Central memory CD8-positive, alpha-beta T cell (primary cell): ENCODE data around the gene CACNG6.

Source experiments
- ATAC-seq: fragments of 150-1000 bp; cut with Tn5 transposase; replicated peaks from 2 replicates; pipeline ENCODE4 v1.10.0; 2022; ENCODE audit warnings: mild to moderate bottlenecking, moderate FRiP score, moderate number of reproducible peaks; ENCODE audit not compliant: poor library complexity, severe bottlenecking; ENCODE audit errors: extremely low read depth
- DNase-seq, 2 donors: peaks; one replicate each; pipeline ENCODE4 v3.0.0; 2021; ENCODE audit warnings: low spot score in 2 of 2
- H3K27ac Mint-ChIP-seq: one replicate; pipeline ENCODE4 v1.8.0; 2022; ENCODE audit warnings: low read depth, mild to moderate bottlenecking, moderate library complexity, mixed read lengths
- H3K27me3 Mint-ChIP-seq: one replicate; pipeline ENCODE4 v1.8.0; 2022; ENCODE audit warnings: mixed read lengths
- H3K36me3 Mint-ChIP-seq: one replicate; pipeline ENCODE4 v1.8.0; 2022; ENCODE audit warnings: mild to moderate bottlenecking, moderate library complexity, mixed read lengths; ENCODE audit not compliant: insufficient read depth
- H3K4me1 Mint-ChIP-seq: one replicate; pipeline ENCODE4 v1.8.0; 2022; ENCODE audit warnings: mixed read lengths
- H3K4me3 Mint-ChIP-seq: one replicate; pipeline ENCODE4 v1.8.0; 2022; ENCODE audit warnings: mild to moderate bottlenecking, moderate library complexity, mixed read lengths
- H3K9me3 Mint-ChIP-seq: one replicate; pipeline ENCODE4 v1.8.0; 2022; ENCODE audit warnings: mixed read lengths

CACNG6 gene

DNA sequence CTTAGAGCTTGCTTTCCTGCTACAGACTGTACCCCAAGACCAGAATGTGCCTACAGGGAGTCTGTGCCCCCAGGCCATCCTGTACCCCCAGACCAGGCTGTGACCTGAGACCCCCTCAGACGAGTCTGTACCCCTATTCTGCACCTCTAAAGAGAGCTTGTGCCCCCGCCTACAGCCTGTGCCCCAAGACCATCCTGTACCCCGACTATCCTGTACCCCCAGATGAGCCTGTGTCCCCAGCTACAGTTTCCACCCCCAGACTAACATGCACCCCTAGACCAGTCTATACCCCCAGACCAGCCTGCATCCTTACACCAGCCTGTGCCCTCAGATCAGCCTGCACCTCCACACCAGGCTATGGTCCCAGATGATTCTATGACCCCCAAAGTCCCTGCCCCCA, 2.0 kb downstream of the CACNG6 start:
- ATAC-seq, result no peak
- Mint-ChIP-seq H3K36me3 (peaks cover 2% of the 10 kb centered on the region), H3K27me3 (peaks cover 59% of the 10 kb centered on the region), H3K4me3 (no peak overlapping the region), H3K4me1 (no peaks in the 10 kb centered on the region), H3K27ac (no peak overlapping the region), H3K9me3 (no peaks in the 10 kb centered on the region)
- no peak for DNase-seq

DNA sequence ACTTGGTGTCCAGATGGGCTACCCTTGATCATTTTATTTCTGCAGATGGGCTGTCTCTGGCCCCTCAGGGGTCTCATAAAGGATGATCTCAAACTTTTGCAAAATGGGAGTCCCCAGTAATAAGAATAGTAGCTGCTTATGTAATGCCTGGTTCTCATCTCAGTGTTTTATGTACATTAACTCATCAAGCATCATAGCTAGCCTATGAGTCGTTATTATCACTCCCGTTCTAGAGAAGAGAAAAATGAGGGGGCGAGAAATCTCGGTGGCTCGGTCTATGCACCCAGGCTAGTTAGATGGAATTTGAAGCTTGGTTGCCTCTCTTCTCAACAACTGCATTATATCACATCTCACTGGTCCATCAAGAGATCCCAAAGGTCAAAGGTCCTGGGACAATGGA, 3.4 kb downstream of the CACNG6 start:
- DNase-seq (no peak), ATAC-seq (no peak)
- H3K4me3 Mint-ChIP-seq, result no peak overlapping the region
- H3K36me3 Mint-ChIP-seq, result peaks cover 2% of the 10 kb centered on the region
- H3K27ac Mint-ChIP-seq, result no peak overlapping the region
- H3K4me1 Mint-ChIP-seq, result no peaks in the 10 kb centered on the region
- no peaks in the 10 kb centered on the region for H3K9me3 Mint-ChIP-seq
- H3K27me3 Mint-ChIP-seq, result peaks cover 72% of the 10 kb centered on the region

DNA sequence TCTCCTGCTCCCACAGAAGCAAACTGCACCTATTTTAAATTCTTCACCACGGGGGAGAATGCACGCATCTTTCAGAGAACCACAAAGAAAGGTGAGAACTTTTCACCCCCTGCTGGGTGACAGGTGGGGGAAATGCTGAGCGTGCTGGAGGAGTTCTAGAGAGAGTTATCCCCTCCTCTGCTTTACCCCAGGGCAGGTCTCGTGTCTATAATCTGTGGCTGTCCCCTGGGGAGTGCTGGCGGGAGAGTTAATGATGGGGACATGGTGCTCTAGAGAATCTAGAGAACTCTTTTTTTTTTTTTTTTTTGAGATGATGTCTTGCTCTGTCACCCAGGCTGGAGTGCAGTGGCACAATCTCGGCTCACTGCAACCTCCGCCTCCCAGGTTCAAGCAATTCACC, 6.8 kb downstream of the CACNG6 start:
- Mint-ChIP-seq H3K27me3 (peaks cover 87% of the 10 kb centered on the region), H3K27ac (no peak overlapping the region)
- DNase-seq, result no peak

DNA sequence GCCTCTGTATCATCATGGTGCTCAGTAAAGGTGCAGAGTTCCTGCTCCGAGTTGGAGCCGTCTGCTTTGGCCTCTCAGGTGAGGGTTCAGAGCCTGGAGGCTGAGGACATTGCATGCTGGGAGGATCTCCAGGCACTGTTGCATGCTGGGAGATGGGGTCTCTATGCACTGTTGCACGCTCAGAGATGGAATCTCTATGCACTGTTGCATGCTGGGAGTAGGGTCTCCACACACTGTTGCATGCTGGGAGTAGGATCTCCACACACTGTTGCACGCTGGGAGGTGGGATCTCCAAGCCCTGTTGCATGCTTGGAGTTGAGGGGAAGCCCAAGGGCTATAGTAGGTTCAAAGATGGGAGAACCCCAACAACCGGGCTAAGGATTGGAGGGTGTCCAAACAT, 8.3 kb downstream of the CACNG6 start:
- no peak overlapping the region for H3K27ac Mint-ChIP-seq
- H3K4me3 Mint-ChIP-seq, result no peak overlapping the region
- DNase-seq, result no peak
- peaks cover 74% of the 10 kb centered on the region for H3K27me3 Mint-ChIP-seq
- H3K9me3 Mint-ChIP-seq, result no peaks in the 10 kb centered on the region
- H3K4me1 Mint-ChIP-seq, result no peaks in the 10 kb centered on the region
- peaks cover 2% of the 10 kb centered on the region for H3K36me3 Mint-ChIP-seq
- no peak for ATAC-seq

More for the DNA sequence above, 6.8 kb downstream of the CACNG6 start:
- Mint-ChIP-seq H3K36me3 (peaks cover 2% of the 10 kb centered on the region), H3K9me3 (no peaks in the 10 kb centered on the region), H3K4me1 (no peaks in the 10 kb centered on the region), H3K4me3 (no peak overlapping the region)
- no peak for ATAC-seq

DNA sequence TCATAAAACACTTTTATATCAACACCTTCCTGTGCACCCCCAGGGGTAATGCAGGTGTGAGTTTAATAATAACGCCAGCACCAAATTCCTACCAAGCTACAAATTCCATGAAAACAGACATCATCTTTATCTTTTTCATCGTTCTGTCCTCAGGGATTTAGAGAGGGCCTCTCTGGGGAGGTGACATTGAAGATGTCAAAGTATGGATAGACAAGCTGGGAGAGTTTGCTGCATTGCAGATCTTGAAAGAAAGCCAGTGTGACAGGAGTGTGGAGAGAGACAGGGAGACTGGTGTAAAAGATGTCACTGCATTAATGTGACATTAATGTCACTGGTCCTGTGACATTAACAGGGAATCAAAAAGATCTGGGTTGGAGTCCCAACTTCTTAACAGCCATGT, 10.1 kb downstream of the CACNG6 start:
- DNase-seq, result no peak
- Mint-ChIP-seq H3K36me3 (peaks cover 3% of the 10 kb centered on the region), H3K27me3 (peaks cover 56% of the 10 kb centered on the region), H3K27ac (no peak overlapping the region), H3K9me3 (no peaks in the 10 kb centered on the region), H3K4me1 (no peaks in the 10 kb centered on the region), H3K4me3 (no peak overlapping the region)
- ATAC-seq, result no peak

DNA sequence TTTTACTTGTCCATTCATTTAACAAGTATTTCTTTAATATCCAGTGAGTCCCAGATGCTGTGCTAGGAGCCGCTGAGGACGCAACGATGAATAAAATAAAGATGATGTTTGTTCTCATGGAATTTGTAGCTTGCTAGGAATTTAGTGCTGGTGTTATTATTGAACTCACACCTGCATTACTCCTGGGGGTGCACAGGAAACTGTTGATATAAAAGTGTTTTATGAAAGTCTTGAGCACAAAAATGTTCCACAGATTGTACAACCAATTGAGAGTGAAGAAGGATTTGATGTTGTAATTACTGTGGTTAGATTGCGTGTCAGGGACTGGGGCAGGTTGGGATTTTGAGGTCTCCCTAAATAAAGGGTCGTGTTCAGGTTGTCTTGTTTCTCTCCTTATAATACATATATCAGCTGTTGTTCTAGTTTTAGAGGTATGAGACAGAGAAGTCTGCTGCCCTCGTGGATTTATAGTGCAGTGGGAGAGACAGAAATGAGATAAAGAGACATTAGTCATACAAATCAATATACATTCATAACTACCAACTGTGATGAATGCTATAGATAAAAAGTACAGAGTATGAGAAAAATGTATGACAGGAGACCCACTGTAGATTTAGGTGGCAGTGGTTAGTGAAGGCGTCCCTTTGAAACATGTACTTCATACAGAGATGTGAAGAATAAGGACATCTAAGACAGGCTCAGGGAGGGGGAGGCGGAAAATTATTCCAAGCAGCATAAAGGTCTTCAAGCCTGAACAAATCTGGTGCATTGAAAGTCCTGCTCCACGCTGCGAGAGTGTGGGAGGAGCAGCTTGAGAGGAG, 11.3 kb downstream of the CACNG6 start:
- Mint-ChIP-seq H3K4me3 (no peak overlapping the region), H3K27me3 (peaks cover 59% of the 10 kb centered on the region), H3K4me1 (no peaks in the 10 kb centered on the region), H3K27ac (no peak overlapping the region), H3K9me3 (no peaks in the 10 kb centered on the region), H3K36me3 (peaks cover 7% of the 10 kb centered on the region)
- ATAC-seq, result no peak
- DNase-seq, result no peak

DNA sequence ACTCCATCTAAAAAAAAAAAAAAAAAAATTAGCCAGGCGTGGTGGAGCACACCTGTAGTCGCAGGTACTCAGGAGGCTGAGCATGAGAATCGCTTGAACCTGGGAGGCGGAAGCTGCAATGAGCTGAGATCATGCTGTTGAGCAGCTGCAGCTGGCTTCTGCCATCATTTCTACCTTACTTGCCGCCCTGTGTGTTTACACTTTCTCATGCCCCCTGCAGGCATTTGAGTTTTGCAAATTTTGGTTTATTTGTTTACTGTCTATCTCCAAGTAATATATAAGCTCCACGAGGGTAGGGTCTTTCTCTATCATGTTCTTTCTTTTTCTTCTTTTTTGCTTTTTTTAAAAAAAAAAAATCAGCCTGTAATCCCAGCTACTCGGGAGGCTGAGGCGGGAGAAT, 18.0 kb downstream of the CACNG6 start:
- Mint-ChIP-seq H3K36me3 (peaks cover 5% of the 10 kb centered on the region), H3K27ac (no peak overlapping the region), H3K9me3 (no peaks in the 10 kb centered on the region), H3K27me3 (peaks cover 58% of the 10 kb centered on the region), H3K4me3 (no peak overlapping the region), H3K4me1 (no peaks in the 10 kb centered on the region)
- DNase-seq, result no peak
- ATAC-seq, result no peak

DNA sequence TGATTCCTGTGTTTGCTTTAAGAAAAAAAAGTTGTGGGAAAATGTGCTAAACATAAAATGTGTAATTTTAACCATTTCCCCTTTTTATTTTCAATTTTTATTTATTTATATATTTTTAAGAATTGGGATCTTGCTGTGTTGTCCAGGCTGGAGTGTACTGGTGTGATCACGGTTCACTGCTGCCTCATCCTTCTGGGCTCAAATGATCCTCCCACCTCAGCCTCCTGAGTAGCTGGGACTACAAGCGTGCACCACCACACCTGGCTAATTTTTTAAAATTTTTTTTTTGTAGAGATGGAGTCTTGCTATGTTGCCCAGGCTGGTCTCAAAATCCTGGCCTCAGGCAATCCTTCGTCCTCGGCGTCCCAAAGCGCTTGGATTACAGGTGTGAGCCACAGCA, 19.0 kb downstream of the CACNG6 start:
- Mint-ChIP-seq H3K27ac (no peak overlapping the region), H3K36me3 (peaks cover 5% of the 10 kb centered on the region), H3K4me1 (no peaks in the 10 kb centered on the region), H3K27me3 (peaks cover 68% of the 10 kb centered on the region), H3K9me3 (no peaks in the 10 kb centered on the region), H3K4me3 (no peak overlapping the region)
- DNase-seq (no peak), ATAC-seq (no peak)

DNA sequence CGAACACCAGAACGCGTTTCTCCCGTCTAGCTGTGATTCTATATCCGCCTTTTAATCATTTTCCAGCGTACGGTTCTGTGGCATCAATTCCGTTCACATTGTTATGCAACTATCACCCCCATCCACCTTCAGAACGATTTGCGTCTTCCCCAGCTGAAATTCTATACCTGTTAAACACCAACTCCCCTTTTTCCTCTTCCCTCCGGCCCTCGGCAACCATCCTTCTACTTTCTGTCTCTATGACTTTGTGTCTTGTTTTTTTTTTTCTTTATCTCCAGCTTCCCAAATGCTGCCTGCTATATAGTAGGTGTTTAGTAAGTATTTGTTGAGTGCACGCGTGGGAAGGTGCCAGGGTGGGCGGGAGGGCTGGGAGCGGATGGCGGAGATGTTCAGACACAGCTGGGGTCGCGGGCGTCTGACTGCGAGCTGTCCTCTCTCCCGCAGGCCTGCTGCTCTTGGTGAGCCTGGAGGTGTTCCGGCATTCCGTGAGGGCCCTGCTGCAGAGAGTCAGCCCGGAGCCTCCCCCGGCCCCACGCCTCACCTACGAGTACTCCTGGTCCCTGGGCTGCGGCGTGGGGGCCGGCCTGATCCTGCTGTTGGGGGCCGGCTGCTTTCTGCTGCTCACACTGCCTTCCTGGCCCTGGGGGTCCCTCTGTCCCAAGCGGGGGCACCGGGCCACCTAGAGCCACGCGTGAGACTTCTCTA, 20.2 kb downstream of the CACNG6 start:
- no peak overlapping the region for H3K4me3 Mint-ChIP-seq
- H3K36me3 Mint-ChIP-seq, result peaks cover 3% of the 10 kb centered on the region
- H3K27ac Mint-ChIP-seq, result no peak overlapping the region
- DNase-seq, result no peak
- ATAC-seq, result no peak
- peaks cover 79% of the 10 kb centered on the region for H3K27me3 Mint-ChIP-seq
- no peaks in the 10 kb centered on the region for H3K9me3 Mint-ChIP-seq
- no peaks in the 10 kb centered on the region for H3K4me1 Mint-ChIP-seq

DNA sequence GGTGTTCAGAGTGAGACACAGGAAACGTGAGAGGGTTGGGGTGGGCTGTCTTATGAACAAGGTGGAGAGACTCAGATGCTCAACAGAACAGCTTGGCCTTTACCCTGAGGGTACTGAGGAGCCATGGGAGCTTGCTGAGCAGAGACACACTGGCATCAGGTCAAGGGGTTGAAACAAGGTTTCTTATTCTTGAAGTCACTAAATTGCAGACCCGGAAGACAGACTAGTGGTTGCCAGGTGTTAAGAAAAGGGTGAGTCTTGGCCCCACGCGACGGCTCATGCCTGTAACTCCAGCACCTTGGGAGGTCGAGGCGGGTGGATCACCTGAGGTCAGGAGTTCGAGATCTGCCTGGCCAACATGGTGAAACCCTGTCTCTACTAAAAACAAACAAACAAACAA, 22.4 kb downstream of the CACNG6 start:
- Mint-ChIP-seq H3K9me3 (no peaks in the 10 kb centered on the region), H3K27me3 (peaks cover 77% of the 10 kb centered on the region), H3K27ac (no peak overlapping the region), H3K36me3 (peaks cover under 1% of the 10 kb centered on the region), H3K4me1 (no peaks in the 10 kb centered on the region), H3K4me3 (no peak overlapping the region)
- DNase-seq (no peak), ATAC-seq (no peak)

DNA sequence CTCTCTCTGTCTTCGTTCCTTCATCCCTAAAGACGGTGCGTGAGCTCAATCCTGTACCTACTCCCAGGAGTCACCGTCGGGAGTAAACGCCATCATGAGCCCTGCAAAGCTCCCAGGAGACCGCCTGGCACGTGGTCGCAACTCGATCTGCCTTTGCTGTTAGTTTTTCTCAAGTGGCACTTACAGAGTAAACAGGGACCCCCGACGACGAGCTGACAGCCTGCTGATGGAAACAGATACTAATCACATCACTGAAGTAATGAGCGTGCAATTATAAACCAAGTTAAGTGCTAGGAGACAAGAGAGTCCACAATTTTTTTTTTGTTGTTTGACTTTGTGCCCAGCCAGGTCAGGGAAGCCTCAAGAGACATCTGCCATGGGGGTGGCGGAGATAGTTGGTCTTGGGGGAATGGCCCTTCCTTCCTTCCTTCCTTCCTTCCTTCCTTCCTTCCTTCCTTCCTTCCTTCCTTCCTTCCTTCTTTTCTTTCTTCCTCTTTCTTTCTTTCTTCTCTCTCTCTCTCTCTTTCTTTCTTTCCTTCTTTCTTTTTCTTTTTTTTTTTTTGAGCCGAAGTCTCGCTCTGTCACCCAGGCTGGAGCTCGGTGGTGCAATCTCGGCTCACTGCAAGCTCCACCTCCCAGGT, 23.6 kb downstream of the CACNG6 start:
- ATAC-seq (no peak), DNase-seq (no peak)
- Mint-ChIP-seq H3K9me3 (no peaks in the 10 kb centered on the region), H3K4me3 (no peak overlapping the region), H3K36me3 (peaks cover 1% of the 10 kb centered on the region), H3K27me3 (peaks cover 77% of the 10 kb centered on the region), H3K4me1 (no peaks in the 10 kb centered on the region), H3K27ac (no peak overlapping the region)

DNA sequence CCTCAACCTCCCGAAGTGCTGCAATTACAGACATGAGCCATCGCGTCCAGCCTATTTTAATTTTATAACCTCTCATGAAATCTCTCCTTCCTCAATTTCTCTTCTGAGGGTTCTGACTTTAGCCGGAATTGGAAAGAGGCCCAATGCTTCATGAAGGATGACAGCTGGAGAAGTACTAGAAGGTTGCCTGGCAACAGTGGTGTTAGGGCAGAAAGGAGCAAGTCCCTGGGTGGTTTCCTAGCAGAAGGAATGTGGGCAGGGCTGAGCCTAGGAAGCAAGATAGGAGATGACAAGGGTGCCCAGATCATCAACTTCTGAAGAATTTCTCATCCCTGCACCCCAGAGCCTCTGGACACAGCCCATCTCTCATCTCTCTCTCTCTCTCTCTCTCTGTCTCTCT, 25.8 kb downstream of the CACNG6 start:
- no peak for DNase-seq
- no peaks in the 10 kb centered on the region for H3K4me1 Mint-ChIP-seq
- no peak overlapping the region for H3K4me3 Mint-ChIP-seq
- peaks cover 1% of the 10 kb centered on the region for H3K36me3 Mint-ChIP-seq
- H3K27ac Mint-ChIP-seq, result no peak overlapping the region
- no peaks in the 10 kb centered on the region for H3K9me3 Mint-ChIP-seq
- ATAC-seq, result no peak
- peaks cover 75% of the 10 kb centered on the region for H3K27me3 Mint-ChIP-seq

DNA sequence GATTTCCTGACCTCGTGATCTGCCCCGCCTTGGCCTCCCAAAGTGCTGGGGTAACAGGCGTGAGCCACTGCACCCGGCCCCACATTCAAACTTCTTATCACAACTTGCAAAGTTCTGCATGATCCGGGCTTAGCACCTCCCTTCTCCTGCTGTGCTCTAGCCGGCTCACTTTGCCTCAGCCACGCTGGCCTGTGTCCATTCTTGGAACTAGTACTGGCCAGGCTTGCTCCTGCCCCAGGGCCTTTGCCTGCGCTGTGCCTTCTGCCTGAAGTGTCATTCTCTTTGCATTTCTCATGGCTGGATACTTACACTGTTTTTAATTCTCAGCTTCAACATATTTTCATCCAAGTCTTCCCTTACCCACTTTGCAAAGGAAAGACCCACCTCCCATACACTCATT, 29.9 kb downstream of the CACNG6 start:
- H3K27me3 Mint-ChIP-seq, result peaks cover 68% of the 10 kb centered on the region
- H3K4me3 Mint-ChIP-seq, result no peak overlapping the region
- DNase-seq (no peak), ATAC-seq (no peak)
- H3K4me1 Mint-ChIP-seq, result no peaks in the 10 kb centered on the region
- H3K9me3 Mint-ChIP-seq, result no peaks in the 10 kb centered on the region
- peaks cover 1% of the 10 kb centered on the region for H3K36me3 Mint-ChIP-seq
- no peak overlapping the region for H3K27ac Mint-ChIP-seq
